ENCODE data around the gene JPH4. TPM values are rescaled to one million over a fixed set of nuclear protein-coding genes. Genes with fewer than 3 reads are reported as not detected.

JPH4 gene
- total and polyA plus RNA-seq, 8 donors = 0.12 to 1.3 (median 0.41) TPM

DNA sequence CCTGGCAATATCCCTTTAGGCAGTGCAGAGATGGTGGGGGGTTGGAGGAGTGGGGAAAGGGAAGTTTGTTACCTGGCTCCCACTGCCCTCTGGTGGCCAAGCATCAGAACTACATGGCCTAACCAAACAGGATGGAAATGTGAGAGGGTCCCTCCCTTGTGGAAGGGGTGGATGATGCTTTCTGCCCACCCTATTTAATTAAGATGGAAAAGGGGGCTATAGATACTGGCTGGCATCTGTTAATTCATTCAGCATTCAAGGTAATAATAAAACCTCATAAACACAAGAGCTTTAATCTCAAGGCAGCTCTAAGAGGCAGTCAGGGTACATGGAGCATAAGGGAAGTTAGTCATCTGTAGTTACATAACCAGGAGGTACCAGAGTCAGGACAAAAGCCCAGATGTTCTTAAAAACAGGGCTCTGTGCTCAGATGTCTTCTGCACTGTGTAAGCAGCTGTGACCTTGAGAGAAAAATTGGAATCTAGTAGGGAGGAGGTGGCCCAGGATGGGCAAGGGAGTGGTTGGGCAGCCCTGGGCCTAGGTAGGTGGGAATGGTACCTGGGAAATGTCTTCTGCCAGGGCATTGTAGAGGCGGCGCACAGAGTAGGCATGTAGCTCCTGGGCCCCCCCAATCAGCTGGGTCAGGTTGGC lies 15.6 kb downstream of the JPH4 start:
- 71 to 92% methylated on average over 2 of the region's 2 CpGs for WGBS, 2 donors
- intact Hi-C loops (cut with DNase I) = loop anchor here in 2 of 3 donors (5.0 kb wide), 2 partner anchors 81 to 86 kb away; no protein-coding TSS in a partner anchor
- Histone ChIP-seq H3K4me1 (peaks cover 0 to 8% (median 2%) of the 10 kb centered on the region in 3 donors), H3K4me3 (no peak overlapping the region), H3K27ac (no peak overlapping the region), H3K36me3 (peaks cover 0 to 30% (median 7%) of the 10 kb centered on the region in 3 donors), H3K27me3 (no peaks in the 10 kb centered on the region), H3K9me3 (no peaks in the 10 kb centered on the region)
- DNase-seq (peak in 2 of 6 donors; percentile 60 to 62), ATAC-seq (peak in 2 of 4 donors; percentile 23 to 30), FAIRE-seq (no peak)
- TF ChIP-seq, protein P1, sequence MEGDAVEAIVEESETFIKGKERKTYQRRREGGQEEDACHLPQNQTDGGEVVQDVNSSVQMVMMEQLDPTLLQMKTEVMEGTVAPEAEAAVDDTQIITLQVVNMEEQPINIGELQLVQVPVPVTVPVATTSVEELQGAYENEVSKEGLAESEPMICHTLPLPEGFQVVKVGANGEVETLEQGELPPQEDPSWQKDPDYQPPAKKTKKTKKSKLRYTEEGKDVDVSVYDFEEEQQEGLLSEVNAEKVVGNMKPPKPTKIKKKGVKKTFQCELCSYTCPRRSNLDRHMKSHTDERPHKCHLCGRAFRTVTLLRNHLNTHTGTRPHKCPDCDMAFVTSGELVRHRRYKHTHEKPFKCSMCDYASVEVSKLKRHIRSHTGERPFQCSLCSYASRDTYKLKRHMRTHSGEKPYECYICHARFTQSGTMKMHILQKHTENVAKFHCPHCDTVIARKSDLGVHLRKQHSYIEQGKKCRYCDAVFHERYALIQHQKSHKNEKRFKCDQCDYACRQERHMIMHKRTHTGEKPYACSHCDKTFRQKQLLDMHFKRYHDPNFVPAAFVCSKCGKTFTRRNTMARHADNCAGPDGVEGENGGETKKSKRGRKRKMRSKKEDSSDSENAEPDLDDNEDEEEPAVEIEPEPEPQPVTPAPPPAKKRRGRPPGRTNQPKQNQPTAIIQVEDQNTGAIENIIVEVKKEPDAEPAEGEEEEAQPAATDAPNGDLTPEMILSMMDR (IDR thresholded peaks at IDR 0.05) = peak; percentile 78 to 88 (median 82)

DNA sequence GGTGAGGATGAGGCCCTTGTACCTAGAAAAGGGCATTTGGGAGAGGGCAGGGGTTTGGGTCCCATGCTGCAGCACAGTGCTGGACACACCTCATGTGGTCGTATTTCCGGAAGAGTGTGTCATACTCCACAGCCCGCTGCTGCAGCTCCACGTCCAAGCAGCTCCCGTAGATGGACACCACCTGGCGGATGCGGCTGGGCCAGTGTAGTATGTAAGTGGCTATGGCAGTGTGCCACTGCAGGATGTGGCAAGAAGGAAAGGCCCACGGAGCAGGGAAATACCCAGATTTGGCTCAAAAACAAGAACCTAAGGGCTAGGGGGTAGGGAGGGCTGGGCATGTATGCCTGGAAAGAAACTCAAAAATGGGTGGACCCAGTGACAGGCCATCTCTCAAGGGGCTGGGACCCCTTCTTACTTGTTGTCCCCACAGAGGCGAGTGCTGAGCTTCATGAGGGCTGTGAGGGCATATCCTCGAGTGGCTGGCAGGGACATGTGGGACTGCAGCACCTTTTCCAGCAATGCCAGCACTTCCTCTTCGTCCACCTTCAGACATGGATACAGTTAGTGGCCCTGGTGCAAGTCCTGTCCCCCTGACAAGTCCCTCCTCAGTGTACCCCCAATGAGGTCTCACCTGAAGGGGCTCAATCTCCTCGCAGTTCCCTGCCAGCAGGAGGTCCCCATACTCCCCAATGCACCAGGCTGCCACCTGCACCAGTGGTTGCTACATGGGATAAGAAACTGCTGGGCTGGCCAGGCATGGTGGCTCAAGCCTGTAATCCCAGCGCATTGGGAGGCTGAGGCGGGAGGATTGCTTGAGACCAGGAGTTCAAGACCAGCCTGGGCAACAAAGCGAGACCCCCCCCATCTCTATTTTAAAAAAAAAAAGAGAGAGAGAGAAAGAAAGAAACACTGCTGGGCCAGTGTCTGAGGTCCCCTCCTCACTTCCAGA lies 16.4 kb downstream of the JPH4 start:
- Histone ChIP-seq H3K27ac (no peak overlapping the region), H3K9me3 (no peaks in the 10 kb centered on the region), H3K36me3 (peaks cover 0 to 30% (median 7%) of the 10 kb centered on the region in 3 donors), H3K4me3 (no peak overlapping the region), H3K27me3 (no peaks in the 10 kb centered on the region), H3K4me1 (peaks cover 0 to 10% (median 1%) of the 10 kb centered on the region in 3 donors)
- ATAC-seq (no peak), DNase-seq (no peak), FAIRE-seq (no peak)
- WGBS, 2 donors = 81 to 84% methylated on average over 15 of the region's 15 CpGs
- TF ChIP-seq, protein P1 (IDR thresholded peaks at IDR 0.05) = no peak
- intact Hi-C loops (cut with DNase I) = loop anchor here in 2 of 3 donors (5.0 kb wide), 2 partner anchors 80 to 85 kb away; no protein-coding TSS in a partner anchor

DNA sequence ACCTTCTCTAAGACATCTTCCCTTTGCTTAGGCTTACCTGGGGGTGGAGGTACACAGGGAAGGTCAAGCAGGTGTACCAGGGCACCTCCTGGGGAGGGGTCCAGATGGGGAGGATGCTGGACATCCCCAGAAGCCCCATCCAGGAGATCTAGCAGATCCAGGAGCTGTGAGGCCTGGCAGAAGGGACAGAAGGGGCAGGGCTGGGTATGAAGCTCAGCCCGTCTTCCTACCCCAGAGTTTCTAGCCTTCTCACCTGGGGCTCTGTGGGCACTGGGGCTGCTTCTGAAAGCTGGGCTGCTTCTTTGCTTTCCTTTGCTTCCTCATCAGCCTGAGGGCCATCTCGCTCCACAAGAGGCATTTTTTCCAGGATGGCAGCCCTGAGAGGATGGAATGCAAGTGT lies 17.3 kb downstream of the JPH4 start:
- peaks cover 0 to 8% (median 6%) of the 10 kb centered on the region in 3 donors for H3K4me1 ChIP-seq
- no peaks in the 10 kb centered on the region for H3K9me3 ChIP-seq
- intact Hi-C loops (cut with DNase I) = loop anchor here in 2 of 3 donors (5.0 kb wide), 2 partner anchors 79 to 84 kb away; no protein-coding TSS in a partner anchor
- FAIRE-seq (no peak), DNase-seq (no peak), ATAC-seq (no peak)
- TF ChIP-seq, protein P1 (IDR thresholded peaks at IDR 0.05) = no peak
- H3K27me3 ChIP-seq = no peaks in the 10 kb centered on the region
- peaks cover 0 to 30% (median 7%) of the 10 kb centered on the region in 3 donors for H3K36me3 ChIP-seq
- WGBS, 2 donors = 96 to 100% methylated on average over 2 of the region's 2 CpGs
- H3K4me3 ChIP-seq = no peak overlapping the region
- no peak overlapping the region for H3K27ac ChIP-seq

DNA sequence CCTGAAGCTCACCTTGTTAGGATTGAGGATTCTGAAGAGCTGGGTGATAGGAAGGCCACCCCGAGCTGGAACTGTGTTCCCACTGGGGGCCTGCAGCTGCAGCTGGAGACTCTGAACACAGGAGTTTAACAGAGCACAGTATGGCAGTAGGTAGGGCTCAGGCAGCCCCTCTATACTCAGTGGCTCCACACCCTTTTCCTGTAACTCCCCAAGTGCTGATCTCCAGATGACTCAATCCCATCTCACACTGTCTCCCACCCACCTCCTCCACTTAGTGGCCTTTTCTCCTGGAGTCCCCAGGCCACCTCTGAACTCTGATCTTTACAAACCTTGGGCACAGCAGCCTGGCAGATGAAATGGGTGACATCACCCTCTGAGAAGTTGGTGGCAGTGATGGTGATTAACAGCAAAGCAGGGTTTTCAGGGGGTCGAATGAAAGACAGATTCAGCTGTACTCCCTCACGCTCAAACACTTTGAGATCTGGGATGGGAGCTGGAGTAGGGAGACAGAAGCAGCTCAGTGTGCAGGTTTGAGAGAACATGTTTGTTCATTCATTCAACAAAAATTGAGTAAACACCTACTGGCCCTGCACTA lies 18.6 kb downstream of the JPH4 start:
- DNase-seq = no peak
- intact Hi-C loops (cut with DNase I) = loop anchor here in 2 of 3 donors (5.0 kb wide), 2 partner anchors 78 to 83 kb away; no protein-coding TSS in a partner anchor
- peaks cover 0 to 28% (median 7%) of the 10 kb centered on the region in 3 donors for H3K36me3 ChIP-seq
- no peak for FAIRE-seq
- TF ChIP-seq, protein P1 (IDR thresholded peaks at IDR 0.05) = no peak
- no peak for ATAC-seq
- no peaks in the 10 kb centered on the region for H3K27me3 ChIP-seq
- WGBS, 2 donors = 82 to 88% methylated on average over 3 of the region's 3 CpGs
- H3K4me1 ChIP-seq = peaks cover 0 to 8% (median 6%) of the 10 kb centered on the region in 3 donors
- H3K9me3 ChIP-seq = no peaks in the 10 kb centered on the region
- H3K27ac ChIP-seq = no peak overlapping the region
- H3K4me3 ChIP-seq = no peak overlapping the region

Measured in pancreas (tissue), 10 donors.